HepG2 (cell line): ENCODE data around the gene SPECC1L.

Experiments
- ARID2 ChIP-seq: sonication (generic); formaldehyde crosslinking; IDR thresholded peaks from 2 replicates; pipeline ENCODE4 v1.8.1; 2022; ENCODE audit warnings: mild to moderate bottlenecking, missing genetic modification reagents, borderline replicate concordance
- BRCA1 ChIP-seq: sonication (generic); formaldehyde crosslinking; IDR thresholded peaks from 2 replicates; pipeline ENCODE4 v1.4.0; 2020; ENCODE audit warnings: missing genetic modification reagents
- CTCF ChIP-seq: sonication (generic); formaldehyde crosslinking; IDR thresholded peaks from 2 replicates; pipeline ENCODE4 v1.5.0; 2020; ENCODE audit warnings: mild to moderate bottlenecking, missing genetic modification reagents, moderate library complexity
- KLF16 ChIP-seq, 2 experiments: sonication (generic) in 1 of 2; formaldehyde crosslinking in 1 of 2; IDR thresholded peaks; 2 replicates each; pipeline versions ENCODE4 v1.6.1 to v1.8.0; 2016 to 2023; ENCODE audit warnings: missing genetic modification reagents in 2 of 2, missing compliant biosample characterization in 1 of 2
- MAFF ChIP-seq: IDR thresholded peaks from 2 replicates; pipeline ENCODE4 v1.6.1; 2011; ENCODE audit warnings: low read depth, low read length, improper control_type of control experiment
- MAFK ChIP-seq, 2 experiments: IDR thresholded peaks in 1 of 2; conservative IDR thresholded peaks in 1 of 2; 2 replicates each; pipeline ENCODE4 v1.6.1; 2011; ENCODE audit warnings: improper control_type of control experiment in 2 of 2, low read length in 2 of 2
- NR2C2 ChIP-seq: sonication (generic); formaldehyde crosslinking; IDR thresholded peaks from 2 replicates; pipeline ENCODE4 v1.4.0; 2020; ENCODE audit warnings: missing genetic modification reagents, mild to moderate bottlenecking, moderate library complexity, borderline replicate concordance
- SP2 ChIP-seq: sonication (generic); formaldehyde crosslinking; IDR thresholded peaks from 2 replicates; pipeline ENCODE4 v1.5.1; 2020; ENCODE audit warnings: mild to moderate bottlenecking, missing genetic modification reagents
- SRF ChIP-seq: IDR thresholded peaks from 2 replicates; pipeline ENCODE4 v1.6.1; 2011; ENCODE audit warnings: mild to moderate bottlenecking, low read depth, low read length, moderate library complexity
- ZNF136 ChIP-seq: sonication (generic); formaldehyde crosslinking; IDR thresholded peaks from 2 replicates; pipeline ENCODE4 v1.8.1; 2022; ENCODE audit warnings: low read depth, mild to moderate bottlenecking, moderate library complexity, missing genetic modification reagents
- ZNF232 ChIP-seq: sonication (generic); formaldehyde crosslinking; IDR thresholded peaks from 2 replicates; pipeline ENCODE4 v1.4.0; 2020; ENCODE audit warnings: missing genetic modification reagents, borderline replicate concordance
- ZNF552 ChIP-seq: sonication (generic); formaldehyde crosslinking; IDR thresholded peaks from 2 replicates; pipeline ENCODE4 v1.9.0; 2022; ENCODE audit warnings: missing genetic modification reagents, mild to moderate bottlenecking, borderline replicate concordance
- ZNF564 ChIP-seq: sonication (generic); formaldehyde crosslinking; IDR thresholded peaks from 2 replicates; pipeline ENCODE4 v1.8.1; 2023; ENCODE audit warnings: mild to moderate bottlenecking, missing genetic modification reagents
- TF ChIP-seq, protein P1 (sequence below): IDR thresholded peaks from 2 replicates; pipeline ENCODE4 v1.6.1; 2016; ENCODE audit warnings: low read depth, missing genetic modification reagents, missing compliant biosample characterization

GRCh38 chr22:24380220-24380904 is 109.7 kb downstream of the SPECC1L start:
- TF ChIP-seq CTCF (CRISPR knock-in tag) (no peak), MAFF (no peak), KLF16 (CRISPR knock-in tag; IDR thresholded peaks at IDR 0.05) (no peak), ARID2 (no peak), ZNF564 (CRISPR knock-in tag) (no peak), ZNF232 (no peak), ZNF136 (CRISPR knock-in tag) (no peak), SRF (no peak), MAFK (conservative IDR thresholded peaks at IDR 0.05 in 1 of 2, IDR thresholded peaks at IDR 0.05 in 1 of 2; ENCODE audit: low read length in 2 of 2) (no peak), SP2 (no peak), NR2C2 (CRISPR knock-in tag) (no peak), ZNF552 (CRISPR knock-in tag) (no peak), BRCA1 (CRISPR knock-in tag) (no peak)
- TF ChIP-seq, protein P1, sequence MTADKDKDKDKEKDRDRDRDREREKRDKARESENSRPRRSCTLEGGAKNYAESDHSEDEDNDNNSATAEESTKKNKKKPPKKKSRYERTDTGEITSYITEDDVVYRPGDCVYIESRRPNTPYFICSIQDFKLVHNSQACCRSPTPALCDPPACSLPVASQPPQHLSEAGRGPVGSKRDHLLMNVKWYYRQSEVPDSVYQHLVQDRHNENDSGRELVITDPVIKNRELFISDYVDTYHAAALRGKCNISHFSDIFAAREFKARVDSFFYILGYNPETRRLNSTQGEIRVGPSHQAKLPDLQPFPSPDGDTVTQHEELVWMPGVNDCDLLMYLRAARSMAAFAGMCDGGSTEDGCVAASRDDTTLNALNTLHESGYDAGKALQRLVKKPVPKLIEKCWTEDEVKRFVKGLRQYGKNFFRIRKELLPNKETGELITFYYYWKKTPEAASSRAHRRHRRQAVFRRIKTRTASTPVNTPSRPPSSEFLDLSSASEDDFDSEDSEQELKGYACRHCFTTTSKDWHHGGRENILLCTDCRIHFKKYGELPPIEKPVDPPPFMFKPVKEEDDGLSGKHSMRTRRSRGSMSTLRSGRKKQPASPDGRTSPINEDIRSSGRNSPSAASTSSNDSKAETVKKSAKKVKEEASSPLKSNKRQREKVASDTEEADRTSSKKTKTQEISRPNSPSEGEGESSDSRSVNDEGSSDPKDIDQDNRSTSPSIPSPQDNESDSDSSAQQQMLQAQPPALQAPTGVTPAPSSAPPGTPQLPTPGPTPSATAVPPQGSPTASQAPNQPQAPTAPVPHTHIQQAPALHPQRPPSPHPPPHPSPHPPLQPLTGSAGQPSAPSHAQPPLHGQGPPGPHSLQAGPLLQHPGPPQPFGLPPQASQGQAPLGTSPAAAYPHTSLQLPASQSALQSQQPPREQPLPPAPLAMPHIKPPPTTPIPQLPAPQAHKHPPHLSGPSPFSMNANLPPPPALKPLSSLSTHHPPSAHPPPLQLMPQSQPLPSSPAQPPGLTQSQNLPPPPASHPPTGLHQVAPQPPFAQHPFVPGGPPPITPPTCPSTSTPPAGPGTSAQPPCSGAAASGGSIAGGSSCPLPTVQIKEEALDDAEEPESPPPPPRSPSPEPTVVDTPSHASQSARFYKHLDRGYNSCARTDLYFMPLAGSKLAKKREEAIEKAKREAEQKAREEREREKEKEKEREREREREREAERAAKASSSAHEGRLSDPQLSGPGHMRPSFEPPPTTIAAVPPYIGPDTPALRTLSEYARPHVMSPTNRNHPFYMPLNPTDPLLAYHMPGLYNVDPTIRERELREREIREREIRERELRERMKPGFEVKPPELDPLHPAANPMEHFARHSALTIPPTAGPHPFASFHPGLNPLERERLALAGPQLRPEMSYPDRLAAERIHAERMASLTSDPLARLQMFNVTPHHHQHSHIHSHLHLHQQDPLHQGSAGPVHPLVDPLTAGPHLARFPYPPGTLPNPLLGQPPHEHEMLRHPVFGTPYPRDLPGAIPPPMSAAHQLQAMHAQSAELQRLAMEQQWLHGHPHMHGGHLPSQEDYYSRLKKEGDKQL (CRISPR knock-in tag): no peak
